Ovary (tissue), 3 donors: ENCODE data around the gene DDX54.

Source experiments
- EP300 ChIP-seq: sonication (generic); formaldehyde crosslinking; IDR thresholded peaks from one replicate; pipeline ENCODE4 v1.6.1; 2017; ENCODE audit warnings: antibody characterized with exemption
- POLR2A ChIP-seq: fragments of 450-650 bp; IDR thresholded peaks from one replicate; pipeline ENCODE4 v1.6.1; 2017; ENCODE audit warnings: antibody characterized with exemption, mild to moderate bottlenecking, moderate library complexity
- TF ChIP-seq, protein P1 (sequence below), 3 donors: fragments of 450-650 bp in 2 of 3; fragments of 200-600 bp in 1 of 3; IDR thresholded peaks; one replicate each; pipeline versions ENCODE4 v1.5.1 to v1.8.0; 2016 to 2022; ENCODE audit warnings: antibody characterized with exemption in 3 of 3, mild to moderate bottlenecking in 1 of 3
- donor health status: DM: no; HTN: no; CAD: no.

DNA sequence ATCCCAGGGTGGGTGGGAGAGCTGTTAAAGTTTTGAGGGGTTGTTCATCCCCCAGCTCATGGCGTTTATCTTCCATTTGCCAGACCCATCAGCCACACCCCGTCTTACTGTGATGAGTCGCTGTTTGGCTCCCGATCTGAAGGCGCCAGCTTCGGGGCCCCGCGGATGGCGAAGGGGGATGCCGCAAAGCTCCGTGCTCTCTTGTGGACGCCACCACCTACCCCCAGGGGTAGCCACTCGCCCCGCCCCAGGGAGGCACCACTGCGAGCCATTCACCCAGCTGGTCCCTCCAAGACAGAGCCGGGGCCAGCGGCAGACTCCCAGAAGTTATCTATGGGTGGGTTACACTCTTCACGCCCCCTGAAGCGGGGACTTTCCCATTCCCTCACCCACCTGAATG, 5.9 kb upstream of the DDX54 start:
- no peak for TF ChIP-seq EP300
- TF ChIP-seq, protein P1, sequence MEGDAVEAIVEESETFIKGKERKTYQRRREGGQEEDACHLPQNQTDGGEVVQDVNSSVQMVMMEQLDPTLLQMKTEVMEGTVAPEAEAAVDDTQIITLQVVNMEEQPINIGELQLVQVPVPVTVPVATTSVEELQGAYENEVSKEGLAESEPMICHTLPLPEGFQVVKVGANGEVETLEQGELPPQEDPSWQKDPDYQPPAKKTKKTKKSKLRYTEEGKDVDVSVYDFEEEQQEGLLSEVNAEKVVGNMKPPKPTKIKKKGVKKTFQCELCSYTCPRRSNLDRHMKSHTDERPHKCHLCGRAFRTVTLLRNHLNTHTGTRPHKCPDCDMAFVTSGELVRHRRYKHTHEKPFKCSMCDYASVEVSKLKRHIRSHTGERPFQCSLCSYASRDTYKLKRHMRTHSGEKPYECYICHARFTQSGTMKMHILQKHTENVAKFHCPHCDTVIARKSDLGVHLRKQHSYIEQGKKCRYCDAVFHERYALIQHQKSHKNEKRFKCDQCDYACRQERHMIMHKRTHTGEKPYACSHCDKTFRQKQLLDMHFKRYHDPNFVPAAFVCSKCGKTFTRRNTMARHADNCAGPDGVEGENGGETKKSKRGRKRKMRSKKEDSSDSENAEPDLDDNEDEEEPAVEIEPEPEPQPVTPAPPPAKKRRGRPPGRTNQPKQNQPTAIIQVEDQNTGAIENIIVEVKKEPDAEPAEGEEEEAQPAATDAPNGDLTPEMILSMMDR (IDR thresholded peaks at IDR 0.05) = no peak
- no peak for TF ChIP-seq POLR2A
